HCT116 (cell line): ENCODE results near the gene RIN1. TPM values are rescaled to one million over a fixed set of nuclear protein-coding genes. Genes with fewer than 3 reads are reported as not detected.

Experiments
- ATAC-seq: fragments of 200-7000 bp; cut with Tn5 transposase; 2 replicates; pipeline ENCODE4 v1.9.1; 2020; ENCODE audit warnings: mild to moderate bottlenecking, moderate library complexity
- BruUV-seq: library from RNA; stranded (reverse); fragments of 400-500 nt; replicated peaks from 2 replicates; lab custom pipeline; 2021; lab: Mats Ljungman, UMichigan
- CTCF ChIA-PET: fragments of 300-600 bp; sonication (Branson Sonifier 250); formaldehyde crosslinking; loops from one replicate; lab custom pipeline; 2021; ENCODE audit warnings: antibody characterized with exemption; lab: Charles Lee
- POLR2A ChIA-PET: fragments of 300-600, 350-600 bp; sonication (Branson Sonifier 250); formaldehyde crosslinking; loops from one replicate; lab custom pipeline; 2021; ENCODE audit warnings: antibody characterized with exemption; lab: Charles Lee
- RAD21 ChIA-PET, 2 experiments: fragments of 300-600 bp; sonication (Branson Sonifier 250); formaldehyde crosslinking; loops; one replicate each; lab custom pipeline; 2023; ENCODE audit warnings: low total read pairs in 2 of 2; ENCODE audit not compliant: uncharacterized antibody in 2 of 2, unreplicated experiment in 2 of 2, low non-redundant PET in 1 of 2; lab: Charles Lee
- DNase-seq: peaks from one replicate; pipeline ENCODE4 v3.0.0-alpha.2; 2010; ENCODE audit warnings: low read depth, low spot score
- H2AFZ ChIP-seq: fragments of 200-600 bp; shearing (Covaris generic), sonication (generic); 2 replicates; pipeline ENCODE4 v1.6.1; 2017; ENCODE audit warnings: low read depth, mixed run types, mixed read lengths, antibody characterized with exemption, low read length; ENCODE audit not compliant: poor library complexity, severe bottlenecking
- H3K27ac ChIP-seq: 2 replicates; pipeline ENCODE4 v1.5.1; 2012; ENCODE audit warnings: low read depth, low read length
- H3K27me3 ChIP-seq: fragments of 200-600 bp; sonication (generic); 2 replicates; pipeline ENCODE4 v1.6.1; 2016; ENCODE audit warnings: mixed run types, low read length, mixed read lengths; ENCODE audit not compliant: insufficient read depth
- H3K36me3 ChIP-seq, 2 experiments: fragments of 200-500 bp in 1 of 2; fragments of 200-600 bp in 1 of 2; sonication (Bioruptor generic) in 1 of 2; sonication (generic) in 1 of 2; 2 replicates each; pipeline versions ENCODE4 v1.5.1 to v1.6.1; 2014 to 2016; ENCODE audit warnings: low read length in 2 of 2, inconsistent platforms in 1 of 2, mixed read lengths in 1 of 2, mixed run types in 1 of 2; ENCODE audit not compliant: insufficient read depth in 2 of 2, control insufficient read depth in 1 of 2
- H3K4me1 ChIP-seq, 2 experiments: fragments of 200-600 bp in 1 of 2; sonication (generic) in 1 of 2; 2 replicates each; pipeline versions ENCODE4 v1.5.1 to v1.6.1; 2012 to 2017; ENCODE audit warnings: low read length in 2 of 2, inconsistent platforms in 1 of 2, mild to moderate bottlenecking in 1 of 2, mixed read lengths in 1 of 2, mixed run types in 1 of 2, moderate library complexity in 1 of 2; ENCODE audit not compliant: insufficient read depth in 2 of 2, control insufficient read depth in 1 of 2
- H3K4me2 ChIP-seq: fragments of 200-600 bp; sonication (generic); 2 replicates; pipeline ENCODE4 v1.6.1; 2017; ENCODE audit warnings: mixed run types, low read length, mixed read lengths
- H3K4me3 ChIP-seq, 2 experiments: fragments of 200-600 bp in 1 of 2; sonication (generic) in 1 of 2; replicated peaks in 1 of 2; 2 replicates each; pipeline ENCODE4 v1.5.1; 2011 to 2016; ENCODE audit warnings: low read length in 2 of 2, control low read depth in 1 of 2, low read depth in 1 of 2, mild to moderate bottlenecking in 1 of 2, mixed read lengths in 1 of 2, mixed run types in 1 of 2
- H3K79me2 ChIP-seq: fragments of 200-600 bp; sonication (generic); 2 replicates; pipeline ENCODE4 v1.6.1; 2017; ENCODE audit warnings: mild to moderate bottlenecking, mixed run types, low read length, moderate library complexity, mixed read lengths; ENCODE audit not compliant: insufficient read depth
- H3K9ac ChIP-seq: fragments of 200-600 bp; sonication (generic); 2 replicates; pipeline ENCODE4 v1.6.1; 2016; ENCODE audit warnings: low read length, mixed read lengths
- H3K9me2 ChIP-seq: fragments of 200-600 bp; sonication (generic), shearing (Covaris generic); 2 replicates; pipeline ENCODE4 v1.6.1; 2017; ENCODE audit warnings: mixed run types, mild to moderate bottlenecking, moderate library complexity; ENCODE audit not compliant: insufficient read depth
- H3K9me3 ChIP-seq, 2 experiments: fragments of 200-500 bp in 1 of 2; fragments of 200-600 bp in 1 of 2; sonication (Bioruptor generic) in 1 of 2; sonication (generic) in 1 of 2; 2 replicates each; pipeline ENCODE4 v1.6.1; 2014 to 2017; ENCODE audit warnings: low read length in 2 of 2, mixed read lengths in 2 of 2, inconsistent platforms in 1 of 2, low read depth in 1 of 2, mild to moderate bottlenecking in 1 of 2, mixed run types in 1 of 2, moderate library complexity in 1 of 2; ENCODE audit not compliant: control insufficient read depth in 1 of 2, insufficient read depth in 1 of 2
- H4K20me1 ChIP-seq: fragments of 200-600 bp; sonication (generic), shearing (Covaris generic); 2 replicates; pipeline ENCODE4 v1.6.1; 2017; ENCODE audit warnings: mixed run types, mild to moderate bottlenecking, moderate library complexity; ENCODE audit not compliant: insufficient read depth
- CEBPB ChIP-seq: IDR thresholded peaks from 2 replicates; pipeline ENCODE4 v1.6.1; 2012; ENCODE audit warnings: low read depth
- ELF1 ChIP-seq: IDR thresholded peaks from 2 replicates; pipeline ENCODE4 v1.6.1; 2012; ENCODE audit warnings: low read depth, borderline replicate concordance
- EZH2phosphoT487 ChIP-seq: fragments of 200-600 bp; IDR thresholded peaks from 2 replicates; pipeline ENCODE4 v1.6.1; 2018; ENCODE audit warnings: antibody characterized with exemption, borderline replicate concordance
- POLR2AphosphoS5 ChIP-seq: IDR thresholded peaks from 2 replicates; pipeline ENCODE4 v1.6.1; 2011; ENCODE audit warnings: mild to moderate bottlenecking, low read depth, low read length, moderate library complexity
- RAD21 ChIP-seq: IDR thresholded peaks from 2 replicates; pipeline ENCODE4 v1.6.1; 2012; ENCODE audit warnings: low read depth, mild to moderate bottlenecking
- SP1 ChIP-seq: IDR thresholded peaks from 2 replicates; pipeline ENCODE4 v1.6.1; 2012; ENCODE audit warnings: low read depth
- YY1 ChIP-seq: IDR thresholded peaks from 2 replicates; pipeline ENCODE4 v1.6.1; 2011; ENCODE audit warnings: low read length, low read depth, moderate library complexity, mild to moderate bottlenecking; ENCODE audit not compliant: insufficient replicate concordance; ENCODE audit errors: extremely low read depth
- intact Hi-C: fragments of 100-400 bp; cut with micrococcal nuclease; formaldehyde crosslinking; loops from 2 replicates; pipeline ENCODE4 v1.10.0; 2022
- total RNA-seq: library from RNA; stranded (reverse); gene quantifications from one replicate; pipeline ENCODE4 v1.2.1, GENCODE V29; 2021; ENCODE audit not compliant: unreplicated experiment
- TF ChIP-seq, protein P1 (sequence below): IDR thresholded peaks from 2 replicates; pipeline ENCODE4 v1.6.1; 2012; ENCODE audit warnings: low read depth
- TF ChIP-seq, protein P2 (sequence below): IDR thresholded peaks from 2 replicates; pipeline ENCODE4 v1.6.1; 2012

The RIN1 gene
- total RNA-seq, 1 experiment from 2014 or later, result 38.7 TPM

DNA sequence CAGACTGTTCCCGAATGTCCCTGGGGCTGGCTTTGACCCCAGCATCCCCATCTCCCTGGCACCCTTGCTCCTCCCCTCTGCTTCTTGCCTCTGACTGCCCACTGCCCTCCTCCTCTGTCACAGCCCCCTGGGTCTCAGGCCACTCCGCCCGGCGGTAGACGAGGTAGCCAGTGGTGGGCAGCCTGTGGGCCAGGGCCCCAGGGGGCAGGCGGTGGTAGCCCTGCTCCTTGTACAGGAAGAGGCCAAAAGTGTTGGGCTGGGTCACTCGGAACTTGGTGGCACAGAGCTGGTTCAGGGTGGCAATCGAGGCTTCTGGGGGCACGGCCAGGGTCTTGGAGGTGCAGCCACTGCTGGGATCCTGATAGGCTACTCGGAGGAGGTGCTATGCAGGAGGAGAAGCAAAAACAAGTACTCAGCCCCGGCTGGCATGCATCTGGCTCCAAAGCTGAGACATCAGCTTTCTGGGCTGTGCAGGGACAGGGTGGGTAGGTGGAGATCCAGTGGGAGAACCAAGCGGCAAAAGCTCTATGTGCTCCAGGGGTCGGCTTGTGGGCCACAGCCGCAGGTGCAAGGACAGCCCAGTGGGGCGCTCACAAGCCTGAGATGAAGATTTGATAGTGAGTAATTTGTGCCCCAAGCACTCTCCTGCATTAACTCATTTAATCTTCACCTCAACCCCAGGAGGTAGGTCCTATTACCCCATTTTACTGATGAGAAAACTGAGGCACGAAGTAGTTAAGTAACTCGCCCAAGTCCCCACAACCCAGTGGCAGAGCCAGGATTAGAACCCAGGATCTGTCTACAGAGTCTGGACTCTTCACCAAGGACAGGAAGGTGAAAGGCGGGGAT is 3.6 kb downstream of the RIN1 start (continued):
- TF ChIP-seq, protein P1, sequence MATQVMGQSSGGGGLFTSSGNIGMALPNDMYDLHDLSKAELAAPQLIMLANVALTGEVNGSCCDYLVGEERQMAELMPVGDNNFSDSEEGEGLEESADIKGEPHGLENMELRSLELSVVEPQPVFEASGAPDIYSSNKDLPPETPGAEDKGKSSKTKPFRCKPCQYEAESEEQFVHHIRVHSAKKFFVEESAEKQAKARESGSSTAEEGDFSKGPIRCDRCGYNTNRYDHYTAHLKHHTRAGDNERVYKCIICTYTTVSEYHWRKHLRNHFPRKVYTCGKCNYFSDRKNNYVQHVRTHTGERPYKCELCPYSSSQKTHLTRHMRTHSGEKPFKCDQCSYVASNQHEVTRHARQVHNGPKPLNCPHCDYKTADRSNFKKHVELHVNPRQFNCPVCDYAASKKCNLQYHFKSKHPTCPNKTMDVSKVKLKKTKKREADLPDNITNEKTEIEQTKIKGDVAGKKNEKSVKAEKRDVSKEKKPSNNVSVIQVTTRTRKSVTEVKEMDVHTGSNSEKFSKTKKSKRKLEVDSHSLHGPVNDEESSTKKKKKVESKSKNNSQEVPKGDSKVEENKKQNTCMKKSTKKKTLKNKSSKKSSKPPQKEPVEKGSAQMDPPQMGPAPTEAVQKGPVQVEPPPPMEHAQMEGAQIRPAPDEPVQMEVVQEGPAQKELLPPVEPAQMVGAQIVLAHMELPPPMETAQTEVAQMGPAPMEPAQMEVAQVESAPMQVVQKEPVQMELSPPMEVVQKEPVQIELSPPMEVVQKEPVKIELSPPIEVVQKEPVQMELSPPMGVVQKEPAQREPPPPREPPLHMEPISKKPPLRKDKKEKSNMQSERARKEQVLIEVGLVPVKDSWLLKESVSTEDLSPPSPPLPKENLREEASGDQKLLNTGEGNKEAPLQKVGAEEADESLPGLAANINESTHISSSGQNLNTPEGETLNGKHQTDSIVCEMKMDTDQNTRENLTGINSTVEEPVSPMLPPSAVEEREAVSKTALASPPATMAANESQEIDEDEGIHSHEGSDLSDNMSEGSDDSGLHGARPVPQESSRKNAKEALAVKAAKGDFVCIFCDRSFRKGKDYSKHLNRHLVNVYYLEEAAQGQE, result no peak
- TF ChIP-seq CEBPB (no peak), ELF1 (no peak), POLR2AphosphoS5 (no peak), EZH2phosphoT487 (no peak)

DNA sequence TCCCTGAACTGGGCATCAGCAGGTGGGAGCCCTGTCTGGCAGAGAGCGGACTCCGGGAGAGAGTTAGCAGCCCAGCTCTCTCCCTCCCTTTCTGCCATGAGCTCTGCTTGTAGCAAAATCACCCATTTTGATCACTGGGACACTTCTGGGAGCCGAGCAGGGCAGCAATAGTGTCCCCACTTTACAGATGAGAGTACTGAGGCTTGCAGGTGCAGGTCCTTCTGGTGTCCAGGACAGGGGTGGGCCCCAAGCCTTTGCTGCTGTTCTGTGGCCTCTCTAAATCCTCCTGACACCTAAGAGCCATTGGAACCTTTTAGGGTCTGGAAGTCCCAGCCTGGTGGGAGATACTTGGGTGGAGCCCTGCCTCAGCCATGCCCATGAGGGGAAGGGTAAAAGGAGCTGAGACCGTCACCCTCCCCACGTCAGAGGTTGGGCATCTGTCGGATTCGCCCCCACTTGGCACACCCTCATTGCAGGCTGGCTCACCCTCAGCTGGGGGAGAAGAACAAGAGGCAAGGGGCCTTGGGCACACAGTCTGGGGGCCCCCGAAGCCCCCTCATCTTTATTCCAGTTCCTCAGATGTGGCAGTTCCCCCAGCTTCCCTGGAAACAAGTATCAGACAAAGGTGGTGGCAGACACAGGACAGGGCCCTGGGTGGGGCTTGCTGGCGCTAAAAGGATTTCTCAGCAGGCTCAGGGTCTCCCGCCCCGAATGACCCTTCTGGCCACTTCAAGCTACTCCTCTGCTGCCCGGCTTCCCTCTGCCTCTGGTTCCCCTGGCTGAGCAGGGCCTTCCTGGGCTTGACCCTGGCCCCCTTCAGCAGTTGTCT is 4.5 kb downstream of the RIN1 start:
- Histone ChIP-seq H3K27me3 (no peaks in the 10 kb centered on the region), H3K4me2 (no peak overlapping the region), H3K9me2 (no peaks in the 10 kb centered on the region), H3K9ac (no peak overlapping the region), H3K4me1 (peaks cover 21 to 50% of the 10 kb centered on the region in 2 experiments), H3K4me3 (no peak overlapping the region), H3K27ac (no peak overlapping the region)
- intact Hi-C loops, result no loop called here
- POLR2A ChIA-PET, result interaction anchor here (1.0 kb wide), 1 partner anchor 19 kb away, joined by 4 read pairs; no protein-coding TSS in a partner anchor
- no peak for DNase-seq
- no TSS peak for BruUV-seq
- TF ChIP-seq, protein P2, sequence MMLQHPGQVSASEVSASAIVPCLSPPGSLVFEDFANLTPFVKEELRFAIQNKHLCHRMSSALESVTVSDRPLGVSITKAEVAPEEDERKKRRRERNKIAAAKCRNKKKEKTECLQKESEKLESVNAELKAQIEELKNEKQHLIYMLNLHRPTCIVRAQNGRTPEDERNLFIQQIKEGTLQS, result no peak
- TF ChIP-seq RAD21 (no peak), EZH2phosphoT487 (no peak), SP1 (no peak), YY1 (no peak)
- TF ChIP-seq, all 23 proteins: peak for 0
- Histone ChIP-seq H3K79me2 (peaks cover 16% of the 10 kb centered on the region; the same call in 1 of the 2 replicates), H3K9me3 (no peaks in the 10 kb centered on the region), H2AFZ (no peak overlapping the region), H4K20me1 (no peaks in the 10 kb centered on the region), H3K36me3 (peaks cover 3 to 16% of the 10 kb centered on the region in 2 experiments; a peak in 3 of 4 replicates)
- CTCF ChIA-PET, result interaction anchor here (3.7 kb wide), 1 partner anchor 20 kb away, joined by 42 read pairs; no protein-coding TSS in a partner anchor
- RAD21 ChIA-PET, result no interaction called here
- no peak for ATAC-seq
